Astrocyte (in vitro differentiated cells and primary cell): ENCODE data around the gene SRSF9.

Experiments
- CTCF ChIP-seq: IDR thresholded peaks from 2 replicates; pipeline ENCODE4 v1.5.1; 2011; ENCODE audit warnings: low read depth, mild to moderate bottlenecking, inconsistent platforms, low read length, moderate library complexity; ENCODE audit not compliant: insufficient read depth
- EZH2 ChIP-seq: IDR thresholded peaks from 2 replicates; pipeline ENCODE4 v1.6.1; 2012; ENCODE audit warnings: mild to moderate bottlenecking, low read length, inconsistent platforms; ENCODE audit not compliant: insufficient read depth

- TF ChIP-seq CTCF (no peak), EZH2 (no peak)
Measured at GRCh38 chr12:120445911-120446843, 23.4 kb downstream of the SRSF9 start, which contains the start of the genes GATC and TRIAP1.
